ENCODE results near the gene MTA2. TPM values are rescaled to one million over a fixed set of nuclear protein-coding genes. Genes with fewer than 3 reads are reported as not detected.

The MTA2 gene
- total and polyA plus RNA-seq, 2 of the 8 experiments (the other 6 are each of a cell fraction or from before 2014, with no cell fraction given): 25.7 to 114 TPM

- TF ChIP-seq BCL11A (IDR thresholded peaks at IDR 0.05; ENCODE audit: low read depth in 2 of 2, low read length in 2 of 2) (no peak), JUND (IDR thresholded peaks at IDR 0.05; ENCODE audit: low read length) (no peak), RNF2 (IDR thresholded peaks at IDR 0.05; ENCODE audit: borderline replicate concordance, low read depth, low read length, missing control alignments, poor library complexity, severe bottlenecking) (no peak), TEAD4 (IDR thresholded peaks at IDR 0.05; ENCODE audit: low read depth, low read length) (no peak), CREB1 (IDR thresholded peaks at IDR 0.05) (no peak), EP300 (IDR thresholded peaks at IDR 0.05; ENCODE audit: borderline replicate concordance in 1 of 2, low read depth in 2 of 2, low read length in 2 of 2) (no peak)
Observed at GRCh38 chr11:62613291-62613778, 11.7 kb upstream of the MTA2 start (continued).

All from H1 (cell line).